Stimulated activated CD8-positive, alpha-beta memory T cell treated with anti-CD3 and anti-CD28 coated beads, Interleukin-2, amount 100 ng/mL, for 48 hours (primary cell): ENCODE data around the gene ARFGAP2.

Experiments
- DNase-seq, 2 donors: peaks; one replicate each; pipeline ENCODE4 v3.0.0-alpha.2; 2020; ENCODE audit warnings: low read depth in 2 of 2

The ARFGAP2 gene

DNA sequence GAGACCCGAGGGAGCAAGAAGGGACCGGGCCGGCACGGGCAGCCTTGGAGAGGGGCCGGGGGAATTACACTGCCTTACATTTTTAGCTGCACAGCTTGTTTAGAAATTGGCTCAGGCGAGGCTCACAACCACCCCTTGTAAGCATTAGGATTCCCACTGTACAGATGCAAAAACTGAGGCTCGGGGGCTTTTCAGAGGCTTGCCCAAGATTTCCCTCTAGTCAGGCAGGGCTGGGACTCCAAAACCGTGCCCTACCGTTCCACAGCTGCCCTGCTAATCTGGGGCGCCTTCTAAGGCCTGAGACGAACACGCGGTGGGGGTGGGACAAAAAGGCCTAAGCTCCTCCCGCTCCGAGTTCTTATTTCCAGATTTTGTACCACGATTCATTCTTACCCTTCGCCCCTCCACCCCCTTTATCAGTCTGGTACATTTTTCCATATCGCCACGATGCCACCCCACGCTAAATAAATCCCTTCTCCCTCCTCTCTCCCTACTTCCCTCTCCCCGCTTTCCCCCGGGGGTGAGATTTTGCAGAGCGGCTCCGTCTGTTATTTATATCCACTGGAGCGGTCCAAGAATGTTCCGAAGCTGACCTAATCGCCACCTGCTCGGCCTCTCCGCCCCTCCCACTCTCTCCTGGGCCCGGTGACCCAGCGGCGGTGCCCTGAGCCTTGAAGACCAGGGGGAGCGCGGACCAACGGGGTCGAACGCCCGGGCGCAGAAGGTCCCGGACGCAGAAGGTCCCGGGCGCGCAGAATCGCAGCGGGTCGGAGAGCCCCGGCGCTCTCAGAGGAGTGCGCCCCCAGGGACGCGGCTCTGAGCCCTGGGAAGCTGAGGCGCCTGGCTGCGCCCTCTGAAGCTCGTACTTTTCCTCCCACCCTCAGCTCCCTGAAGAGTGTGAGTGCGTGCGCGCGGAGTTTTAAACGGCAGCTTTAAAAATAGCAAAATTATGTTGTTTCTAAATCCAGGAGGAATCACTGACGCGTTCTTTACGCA is 10.3 kb upstream of the ARFGAP2 start:
- DNase-seq = peak in 1 of 2 donors; percentile 34

DNA sequence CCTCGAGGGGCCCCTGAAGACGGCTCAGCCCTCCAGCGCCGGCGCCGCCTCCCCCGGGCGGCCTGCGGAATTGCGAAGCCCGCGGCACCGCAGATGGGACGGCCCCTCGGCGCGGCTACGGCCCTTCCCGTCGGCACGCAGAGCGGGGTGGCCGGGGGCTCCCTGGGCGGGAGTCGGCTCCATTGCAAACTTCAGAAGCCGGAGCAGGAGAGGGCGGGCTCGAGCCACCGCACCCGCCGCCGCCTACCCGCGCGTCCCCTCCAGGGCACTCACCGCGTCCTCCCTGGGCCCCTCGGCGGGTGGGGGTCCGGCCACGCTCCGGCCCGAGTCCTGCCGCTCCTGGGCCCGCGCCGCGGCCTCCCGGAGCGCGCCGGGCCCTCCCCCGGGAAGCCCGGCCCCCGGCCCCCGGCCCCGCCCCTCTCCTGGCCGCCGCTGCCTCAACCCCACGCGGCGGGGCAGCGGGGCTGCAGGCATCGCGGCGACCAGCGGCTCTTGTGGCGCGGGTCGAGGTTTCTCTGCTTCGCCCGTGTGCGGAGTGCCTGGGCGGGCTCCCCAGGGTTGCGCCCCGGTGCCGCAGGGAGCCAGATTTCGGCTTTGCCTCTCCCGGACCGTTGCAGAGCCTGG is 9.5 kb upstream of the ARFGAP2 start, which contains the start of gene PACSIN3:
TSS of gene PACSIN3 (minus strand) at position 359 of the 624 bp plus-strand sequence. CDS start 3,707 bp downstream, outside the sequence.
- DNase-seq = peak in 1 of 2 donors; percentile 23

DNA sequence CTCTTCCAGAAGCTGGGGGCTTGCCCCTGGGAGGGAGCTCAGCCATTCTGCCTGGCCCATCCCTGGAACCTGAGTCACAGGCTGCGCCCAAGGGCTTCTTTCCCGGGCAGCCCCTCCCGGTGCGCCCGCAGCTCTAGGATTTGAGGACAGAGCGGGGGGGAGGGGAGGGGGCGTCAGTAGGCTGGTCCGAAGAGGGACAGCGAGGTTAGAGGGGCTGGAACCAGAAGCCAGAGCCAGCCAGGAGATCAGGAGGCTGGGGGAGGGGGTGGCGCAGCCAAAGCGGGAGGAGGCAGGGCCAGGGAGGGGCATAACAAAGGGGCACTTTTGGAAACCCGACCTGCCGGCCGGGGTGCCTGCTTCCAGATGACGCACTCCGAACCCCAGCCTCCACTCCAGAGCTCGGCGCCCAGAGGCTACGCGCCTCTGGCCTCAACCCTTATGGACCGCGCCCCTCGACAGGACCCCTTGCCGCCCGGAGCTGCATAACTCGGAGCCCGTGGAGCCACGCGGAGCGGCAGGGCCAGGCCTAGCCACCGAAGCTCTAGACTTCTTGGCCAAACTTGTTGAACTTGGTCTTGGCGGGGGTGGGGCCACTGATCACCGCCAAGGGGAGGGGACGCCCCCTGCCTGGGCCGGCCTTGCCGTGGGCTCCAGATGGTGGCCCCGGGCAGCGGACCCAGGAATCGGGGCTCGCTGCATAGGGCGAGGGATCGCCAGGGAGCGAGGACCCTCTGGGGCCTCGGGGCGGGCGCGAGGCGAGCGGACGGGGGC is 8.8 kb upstream of the ARFGAP2 start:
- DNase-seq = no peak

DNA sequence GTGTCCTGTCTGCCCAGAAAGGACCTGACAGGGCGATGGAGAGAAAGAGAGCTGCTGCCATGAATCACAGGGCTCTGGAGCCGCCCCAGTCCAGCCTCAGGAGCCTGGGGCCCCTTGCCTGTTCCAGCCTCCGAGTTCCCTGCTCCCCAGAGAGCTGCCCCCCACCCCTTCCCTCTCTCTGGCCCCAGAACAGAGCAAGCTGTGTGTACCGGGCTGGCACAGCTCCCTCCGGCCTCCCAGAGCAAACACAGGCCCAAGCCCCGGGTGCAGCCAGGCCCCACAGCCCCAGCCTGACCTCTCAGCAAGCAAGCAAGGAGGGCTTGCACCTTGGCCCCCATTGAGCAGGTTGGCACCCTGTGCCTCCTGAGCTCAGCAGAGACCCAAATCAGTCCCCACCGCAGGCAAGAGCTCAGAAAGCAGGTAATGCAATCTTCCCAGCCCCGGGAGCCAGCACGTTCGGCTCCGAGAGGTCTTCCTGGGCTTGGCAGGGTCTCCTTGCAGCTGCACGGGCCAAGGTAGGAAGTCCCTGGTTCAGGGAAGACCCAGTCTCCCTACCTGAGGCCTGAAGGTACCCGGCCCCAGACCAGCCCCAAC is 8.1 kb upstream of the ARFGAP2 start:
- DNase-seq = no peak

DNA sequence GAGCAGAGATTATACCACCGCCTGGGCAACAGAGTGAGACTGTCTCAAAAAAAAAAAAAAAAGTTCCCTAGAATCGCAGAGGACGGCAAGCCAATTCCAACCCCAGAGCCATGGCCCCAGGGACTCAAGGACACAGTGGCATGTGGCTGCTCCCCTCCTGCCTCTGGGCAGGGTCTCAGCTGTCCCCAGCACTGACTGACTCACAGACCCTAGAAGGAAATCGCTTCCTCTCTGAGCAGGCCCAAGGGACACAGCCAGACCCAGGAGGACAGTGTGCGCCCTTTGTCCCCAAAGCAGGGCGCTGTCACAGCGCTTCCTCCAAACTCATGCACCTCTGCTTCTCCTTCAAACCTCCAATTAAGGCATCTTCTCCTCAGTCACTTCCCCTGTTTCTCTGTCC is 7.3 kb upstream of the ARFGAP2 start:
- no peak for DNase-seq

DNA sequence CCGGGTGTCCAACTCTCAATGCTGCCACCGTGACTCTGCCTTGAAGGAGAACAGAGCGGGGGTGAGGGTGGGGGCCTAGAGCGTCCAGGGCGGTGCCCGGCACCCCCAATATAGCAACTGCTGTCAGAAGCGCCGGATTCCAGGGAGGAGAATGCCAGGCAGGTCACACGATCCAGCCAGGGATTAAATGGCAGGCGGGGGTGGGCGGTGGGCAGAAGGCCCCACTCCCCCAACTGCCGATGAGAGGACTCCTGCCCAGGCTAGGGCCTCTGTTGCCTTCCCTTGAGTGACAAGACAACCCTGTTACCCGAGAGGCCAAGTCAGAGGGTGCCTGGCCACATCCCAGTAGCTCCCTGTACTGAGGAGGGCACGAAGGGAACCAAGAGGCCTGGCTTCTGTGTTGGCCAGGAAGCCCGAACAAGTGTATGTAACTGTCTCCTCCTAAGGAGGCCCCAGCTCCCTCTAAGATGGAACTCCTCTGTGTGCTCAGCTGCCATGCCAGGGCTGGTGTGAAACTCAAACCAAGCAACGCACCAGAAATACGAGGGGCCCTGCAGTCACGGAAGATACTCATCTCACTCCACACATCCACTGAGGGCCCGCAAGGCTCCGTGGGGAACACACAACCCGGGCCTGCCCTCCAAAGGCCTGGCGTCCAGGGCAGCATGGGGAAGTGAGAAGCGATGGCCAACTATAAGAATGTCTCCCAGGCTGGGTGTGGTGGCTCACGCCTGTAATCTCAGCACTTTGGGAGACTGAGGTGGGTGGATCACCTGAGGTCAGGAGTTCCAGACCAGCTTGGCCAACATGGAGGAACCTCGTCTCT is 6.6 kb upstream of the ARFGAP2 start:
- DNase-seq = no peak

DNA sequence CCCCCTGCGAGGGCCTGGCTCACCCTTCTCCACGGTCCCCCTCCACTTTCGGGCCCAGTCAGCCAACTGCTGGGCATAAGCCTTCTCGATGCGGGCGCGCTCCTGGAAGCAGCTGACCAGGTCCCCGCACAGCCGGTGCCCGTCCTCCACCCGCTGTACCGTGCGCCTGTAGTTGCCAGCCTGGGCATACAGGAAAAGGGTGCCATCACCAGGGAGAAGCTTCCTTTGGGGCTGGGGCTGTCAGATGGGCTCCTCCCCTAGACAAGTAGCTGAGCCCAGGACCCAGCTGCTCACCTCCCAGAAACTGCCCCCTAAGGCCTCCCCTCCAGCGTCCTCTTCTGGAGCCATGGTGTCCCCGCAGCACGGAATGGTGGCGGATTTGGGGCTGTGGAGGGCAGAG is 5.7 kb upstream of the ARFGAP2 start:
- no peak for DNase-seq

DNA sequence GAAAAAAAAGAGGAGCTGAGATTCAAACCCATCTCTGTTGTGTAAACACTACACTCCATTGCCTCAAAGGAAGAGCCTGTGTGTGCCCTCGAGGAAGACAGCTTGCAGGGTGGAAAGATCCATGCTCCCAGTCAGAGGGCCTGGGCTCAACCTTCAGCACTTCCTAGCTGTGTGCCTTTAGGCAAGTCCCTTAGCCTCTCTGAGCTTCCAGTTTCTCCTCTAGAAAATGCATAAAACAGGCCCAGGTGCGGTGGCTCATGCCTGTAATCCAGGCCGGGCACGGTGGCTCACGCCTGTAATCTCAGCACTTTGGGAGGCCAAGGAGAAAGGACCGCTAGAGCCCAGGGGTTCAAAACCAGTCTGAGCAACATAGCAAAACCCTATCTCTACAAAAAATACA is 4.6 kb upstream of the ARFGAP2 start:
- no peak for DNase-seq

DNA sequence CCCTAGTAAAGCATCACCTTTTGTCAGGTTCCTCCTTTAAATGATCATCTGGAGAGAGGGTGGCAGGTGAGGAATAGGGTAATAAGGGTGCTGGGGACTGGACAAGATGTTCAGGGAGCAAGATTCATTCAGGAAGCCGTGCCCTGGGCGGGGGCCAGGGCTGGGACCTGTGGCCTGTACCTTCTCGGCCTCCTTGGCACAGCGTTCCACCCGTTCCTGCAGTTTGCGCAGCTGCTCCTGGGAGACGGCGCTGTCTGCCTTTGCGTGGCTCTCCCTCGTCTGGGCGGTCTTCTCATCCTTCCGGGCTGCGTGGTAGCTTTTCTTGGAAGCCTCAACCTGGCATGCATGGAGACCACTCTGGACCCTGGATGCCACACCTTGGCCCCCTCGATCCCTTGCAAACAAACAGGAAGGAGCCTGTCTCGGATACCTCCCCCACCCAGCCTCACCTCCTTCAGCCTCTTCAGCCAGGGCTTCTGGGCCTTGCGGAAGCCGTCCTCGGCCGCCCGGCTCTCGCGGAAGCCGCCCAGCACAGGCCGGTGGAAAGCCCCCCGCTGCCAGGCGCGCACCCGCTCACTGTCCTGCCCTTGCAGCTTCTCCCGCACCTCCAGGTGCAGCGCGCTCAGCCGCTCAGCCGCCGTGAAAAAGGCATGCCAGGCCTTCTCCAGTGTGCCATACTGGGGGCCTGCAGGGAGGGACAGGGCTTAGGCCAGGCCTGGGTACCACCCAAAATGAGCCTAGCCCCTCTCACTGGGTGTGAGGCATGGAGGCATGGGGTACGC is 3.5 kb upstream of the ARFGAP2 start:
- DNase-seq = no peak

DNA sequence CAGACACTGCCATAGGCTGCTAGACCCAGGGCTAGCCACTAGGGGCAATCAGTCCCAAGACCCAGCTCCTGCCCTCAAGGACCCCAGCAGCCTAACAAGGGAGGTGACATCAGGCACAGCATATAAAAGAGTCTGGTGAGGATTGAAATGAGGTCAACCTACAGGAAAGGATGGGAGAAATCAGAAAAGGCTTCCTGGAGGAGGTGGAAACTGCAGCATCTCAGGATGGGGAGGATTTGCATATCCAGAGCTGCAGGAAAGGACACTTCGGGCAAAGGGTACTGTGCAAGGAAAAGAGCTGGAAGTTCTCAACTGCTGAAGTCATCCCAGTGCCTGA is 2.9 kb upstream of the ARFGAP2 start:
- peak in 1 of 2 donors; percentile 28 for DNase-seq

DNA sequence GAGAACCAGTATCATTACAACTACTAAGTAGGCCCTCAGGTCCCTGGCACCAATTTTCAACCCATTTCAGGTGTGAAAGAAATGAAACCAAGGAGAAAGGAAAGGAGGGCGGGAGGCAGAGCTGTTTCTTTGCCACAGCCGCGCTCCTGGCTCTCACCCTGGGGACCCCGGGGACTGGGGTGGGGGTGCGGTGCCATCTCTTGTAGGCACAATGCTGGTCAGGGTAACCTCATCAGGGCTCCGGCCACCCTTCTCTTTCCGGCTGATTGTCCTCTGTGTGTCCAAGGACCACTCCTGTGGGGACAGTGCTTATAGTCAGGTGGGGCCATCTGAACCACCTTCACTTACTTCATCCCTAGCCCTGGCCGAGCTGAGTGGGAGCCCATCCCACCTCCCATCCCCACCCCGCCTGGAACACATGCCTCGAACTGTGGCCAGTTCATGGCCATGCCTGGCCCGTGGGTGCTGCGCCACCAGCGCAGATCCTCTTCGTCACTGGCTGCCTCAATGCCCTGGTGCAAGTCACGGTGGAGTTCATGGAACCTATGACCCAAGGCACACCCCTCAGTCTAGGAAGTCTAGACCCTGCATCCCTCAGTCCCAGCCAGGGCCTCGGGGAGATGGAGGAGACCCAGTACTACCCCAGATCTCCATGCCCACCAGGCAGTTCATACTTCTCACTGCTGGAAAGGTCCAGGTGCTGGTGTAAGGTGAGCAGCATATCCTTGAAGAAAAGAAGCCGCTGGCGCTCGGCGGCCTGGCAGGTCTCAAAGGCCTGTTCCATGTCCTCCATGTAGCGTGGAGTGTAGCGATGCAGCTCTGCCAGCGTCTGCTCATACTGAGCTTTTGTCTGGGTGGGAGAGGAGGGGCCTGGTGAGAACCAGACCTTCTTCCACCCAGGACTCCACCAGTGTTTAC is 2.3 kb upstream of the ARFGAP2 start:
- no peak for DNase-seq

DNA sequence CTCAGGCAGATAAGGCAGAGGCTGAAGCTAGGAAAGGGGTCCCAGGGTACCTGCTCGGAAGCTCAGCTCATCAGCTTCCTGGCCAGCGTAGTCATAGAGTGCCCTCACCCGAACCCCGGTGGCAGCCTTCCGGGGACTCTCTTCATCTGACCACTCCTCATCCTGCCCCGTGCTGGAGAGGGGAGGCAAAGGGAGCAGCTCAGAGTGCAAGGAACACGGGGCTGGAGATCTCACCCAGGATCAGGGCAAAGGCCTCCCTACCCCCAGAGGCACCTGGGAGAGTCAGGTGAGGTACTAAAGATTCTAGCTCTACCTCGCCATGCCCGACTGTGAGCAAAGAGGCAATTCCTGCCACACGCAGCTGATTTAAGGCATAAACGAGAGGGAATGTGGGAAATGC is 1.6 kb upstream of the ARFGAP2 start:
- DNase-seq = no peak

DNA sequence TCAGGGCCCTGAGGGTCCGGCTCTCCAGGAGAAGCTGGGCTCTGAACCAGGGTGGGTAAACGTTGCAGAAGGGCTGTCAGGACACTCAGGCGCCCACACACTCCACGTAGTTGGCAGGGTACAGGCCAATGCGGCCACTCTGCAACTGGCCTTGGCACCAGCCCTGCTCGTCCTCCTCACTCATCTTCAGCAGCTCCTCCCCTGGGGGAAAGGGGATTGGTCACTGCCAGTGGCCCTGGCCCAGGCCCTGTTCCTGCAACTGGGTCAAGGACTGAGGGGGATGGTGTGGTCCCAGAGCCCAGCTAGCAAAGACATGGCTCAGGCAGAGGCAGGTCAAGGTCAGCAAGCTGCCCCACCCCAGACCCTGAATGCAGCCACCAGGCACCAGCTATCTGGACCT is 1.2 kb upstream of the ARFGAP2 start:
- no peak for DNase-seq

DNA sequence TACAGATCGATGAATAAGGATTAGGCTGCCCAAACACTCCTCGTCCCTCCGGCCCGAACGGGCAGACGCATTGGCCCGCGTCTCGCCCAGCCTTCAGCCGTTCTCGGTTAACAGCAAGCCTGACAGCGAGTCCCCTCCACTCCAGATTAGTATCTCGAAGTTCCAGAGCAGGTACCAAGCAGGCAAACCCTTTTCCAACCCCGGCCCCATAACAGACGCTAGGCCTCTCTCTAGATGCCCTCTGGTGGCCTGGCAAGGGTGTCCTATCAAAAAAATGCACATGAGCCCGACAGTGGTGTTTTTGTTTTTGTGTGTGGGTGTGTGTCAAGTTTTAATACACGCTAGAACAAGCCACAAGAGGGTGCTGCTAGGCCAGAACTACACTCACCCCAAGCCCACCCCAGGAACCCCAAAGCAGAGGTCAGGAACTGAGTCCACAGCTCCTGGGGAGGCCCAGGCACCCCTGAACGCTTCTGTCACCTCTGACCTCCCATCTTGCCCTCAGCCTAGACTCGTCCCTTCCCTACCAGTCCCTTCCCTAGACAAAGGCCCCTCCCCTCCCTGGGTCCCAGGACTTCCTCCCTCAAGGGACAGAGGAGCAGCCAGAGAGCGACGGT is 658 bp upstream of the ARFGAP2 start:
- peak; percentile 39 to 44 for DNase-seq

DNA sequence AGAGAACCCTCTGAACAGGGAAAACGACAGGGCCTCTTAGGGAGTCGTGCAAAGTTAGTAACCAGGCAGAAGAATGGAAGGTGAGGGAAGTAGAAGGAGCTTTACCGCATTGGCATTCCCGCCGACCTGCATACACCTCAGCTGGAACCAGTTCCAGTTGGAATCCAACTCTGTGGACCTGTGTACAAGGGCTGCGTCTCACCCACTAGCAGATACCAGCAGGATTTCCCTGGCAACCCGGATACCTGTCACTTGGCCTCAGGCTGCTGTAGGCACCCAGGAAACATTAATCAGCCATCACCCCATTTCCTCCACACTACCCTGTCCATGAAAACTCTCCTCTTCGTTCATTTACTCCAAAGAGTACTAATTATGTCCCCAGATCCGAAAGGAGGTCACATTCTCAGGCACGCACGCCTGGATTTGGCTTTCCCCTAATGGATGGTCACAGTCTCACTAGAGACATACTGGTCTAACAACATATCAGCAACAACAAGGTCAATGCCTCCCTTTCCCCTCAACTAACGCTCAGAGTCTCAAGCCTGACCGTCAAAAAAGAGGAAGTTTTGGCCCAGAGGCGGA is 842 bp downstream of the ARFGAP2 start:
- no peak for DNase-seq

DNA sequence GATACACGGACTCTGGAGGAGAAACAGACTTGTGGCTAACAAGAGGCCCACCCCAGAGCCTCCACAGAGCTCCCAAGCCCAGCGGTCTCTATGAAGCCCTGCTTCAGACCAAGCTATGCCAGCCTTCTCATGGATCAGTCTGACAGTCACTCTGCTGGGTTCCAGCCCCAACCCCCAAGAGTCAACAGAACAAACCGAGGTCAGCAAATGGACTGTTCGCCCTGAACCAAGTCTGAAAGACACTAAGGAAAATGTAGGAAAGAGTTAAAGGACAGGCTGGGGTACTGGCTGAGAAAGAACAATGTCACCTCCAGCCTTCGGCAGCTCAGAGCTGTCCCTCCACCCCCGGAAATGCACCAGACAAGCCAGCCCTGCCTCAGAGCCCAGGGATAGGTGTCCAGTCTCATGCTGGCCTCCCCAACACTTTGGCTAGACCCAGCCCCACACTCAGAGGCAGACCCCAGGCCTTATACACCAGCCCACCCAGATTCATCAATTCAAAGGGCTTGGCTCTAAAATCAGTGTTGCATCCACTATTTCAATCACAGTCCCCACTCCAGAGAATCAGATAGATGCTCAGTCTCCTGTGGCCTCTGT is 3.8 kb downstream of the ARFGAP2 start:
- no peak for DNase-seq

DNA sequence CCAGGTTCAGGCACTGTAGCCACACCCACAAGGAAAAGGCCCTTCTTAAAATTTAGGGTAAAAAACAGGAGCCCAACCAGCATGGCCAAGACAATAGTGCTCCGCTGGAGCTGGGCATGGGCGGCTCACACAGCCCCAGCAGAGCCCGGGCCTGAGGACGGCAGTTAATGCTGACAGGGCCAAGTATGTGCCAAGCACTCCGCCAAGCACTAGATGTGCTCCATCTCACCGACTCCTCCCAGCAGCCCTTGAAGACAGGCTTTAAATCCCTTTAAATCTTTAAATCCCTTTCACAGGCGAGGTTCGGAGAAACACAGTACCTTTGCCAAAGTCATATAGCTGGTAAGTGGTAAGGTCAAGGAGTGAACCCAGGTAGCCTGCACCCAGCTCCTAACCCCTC is 4.8 kb downstream of the ARFGAP2 start:
- DNase-seq = no peak
